ENCODE data around the gene ABCB8. TPM values are rescaled to one million over a fixed set of nuclear protein-coding genes. Genes with fewer than 3 reads are reported as not detected.
A peak's percentile ranks its signal among the peaks of the same experiment; 100 is the strongest.

The ABCB8 gene
- polyA plus RNA-seq, 1 donor: 22.2 TPM

- DNase-seq (ENCODE audit: low read depth): peak; percentile 98
Measured at GRCh38 chr7:151057989-151058780, 29.9 kb downstream of the ABCB8 start.

DNA sequence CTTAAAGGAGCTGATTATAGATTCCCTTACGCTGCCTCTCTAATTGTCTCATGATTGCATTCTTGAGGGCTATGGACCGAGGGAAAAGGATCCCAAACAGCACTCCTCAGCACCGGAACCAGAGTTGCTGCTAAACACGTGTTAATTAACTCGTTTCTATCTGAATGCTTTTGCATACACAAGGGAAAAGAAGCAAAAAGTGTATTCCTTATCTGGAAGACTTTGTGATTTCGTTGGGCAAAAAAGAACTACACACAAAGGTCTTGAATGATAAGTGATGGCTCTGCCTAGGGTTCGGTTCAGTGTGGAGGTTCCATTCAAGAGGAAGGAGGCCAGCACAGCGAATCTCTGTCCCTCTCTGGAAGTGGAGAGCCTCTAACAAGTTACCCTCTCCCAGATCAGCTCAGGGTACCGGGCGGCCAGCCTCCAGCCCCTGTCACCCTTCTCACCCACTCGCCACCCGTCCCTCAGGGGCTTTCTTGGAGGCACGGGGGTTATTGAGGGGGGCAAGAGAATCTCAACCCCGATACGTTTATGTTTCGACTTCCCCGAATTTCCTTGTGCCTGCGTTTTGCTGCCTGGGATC is 30.6 kb downstream of the ABCB8 start:
- DNase-seq (ENCODE audit: low read depth): no peak

GRCh38 chr7:151059367-151060112 is 31.3 kb downstream of the ABCB8 start, which contains the start of gene SLC4A2:
TSS of gene SLC4A2 (plus strand) at chr7:151059589. CDS start at chr7:151061988, 2,399 bp downstream.
- peak; percentile 52 for DNase-seq (ENCODE audit: low read depth)

GRCh38 chr7:151060113-151060415 is 31.8 kb downstream of the ABCB8 start:
- DNase-seq (ENCODE audit: low read depth): no peak

GRCh38 chr7:151060416-151061212 is 32.4 kb downstream of the ABCB8 start:
- DNase-seq (ENCODE audit: low read depth): no peak

DNA sequence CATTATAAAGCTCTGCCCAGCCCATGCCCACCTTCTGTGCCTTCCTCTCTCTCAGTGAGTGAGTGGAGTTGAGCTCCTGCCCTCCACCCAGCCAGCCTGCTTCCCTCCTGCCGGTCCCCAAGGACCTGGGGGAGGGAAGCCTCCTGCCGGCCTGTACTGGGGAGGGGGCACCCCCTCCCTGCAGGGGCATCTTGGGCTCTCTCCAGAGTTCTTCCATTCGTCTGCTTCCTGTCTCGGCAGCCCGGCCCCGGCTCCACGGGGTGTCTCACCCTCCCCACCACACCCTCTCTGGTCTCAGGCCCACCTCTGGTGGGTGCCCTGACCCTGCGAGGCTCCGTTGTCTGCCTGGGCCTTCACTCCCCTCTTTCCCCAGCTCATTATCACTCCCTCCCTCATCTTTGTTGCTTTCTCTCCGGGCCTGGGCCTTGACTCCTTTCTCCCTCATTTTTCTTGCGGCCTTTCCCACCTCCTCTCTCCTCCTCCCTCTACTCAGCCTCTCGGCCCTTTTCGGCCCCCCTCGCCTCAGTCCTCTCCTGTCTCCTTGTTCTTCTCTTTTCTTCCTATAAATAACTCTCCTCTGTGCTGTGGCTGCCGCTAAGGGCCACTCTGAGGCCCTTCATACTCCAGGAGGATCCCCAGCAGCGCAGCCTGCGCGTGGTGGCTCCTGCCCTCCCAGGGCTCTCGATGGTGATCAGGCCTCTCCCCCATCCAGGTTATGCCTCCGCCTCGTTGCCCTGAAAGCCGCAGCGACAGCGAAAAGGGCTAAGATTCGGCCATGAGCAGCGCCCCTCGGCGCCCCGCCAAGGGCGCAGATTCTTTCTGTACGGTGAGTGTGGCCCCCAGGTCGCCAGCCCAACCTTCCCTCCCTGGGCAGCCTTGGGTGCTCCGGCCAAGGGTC is 33.2 kb downstream of the ABCB8 start:
- no peak for DNase-seq (ENCODE audit: low read depth)

DNA sequence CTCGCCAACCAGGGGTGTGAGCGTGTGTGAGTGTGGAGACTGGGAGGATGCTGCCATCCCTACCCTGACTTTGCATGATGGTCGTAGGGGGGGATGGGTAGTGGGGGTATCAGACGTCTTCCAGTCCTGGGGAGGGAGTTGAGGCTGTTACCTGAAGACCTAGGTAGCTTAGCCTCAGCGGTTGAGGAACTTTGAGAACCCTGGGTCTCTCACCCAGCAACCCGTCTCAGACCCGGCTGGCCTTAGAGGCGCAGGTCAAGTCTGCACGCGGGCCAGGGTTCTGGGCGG is 33.8 kb downstream of the ABCB8 start:
- DNase-seq (ENCODE audit: low read depth): no peak

DNA sequence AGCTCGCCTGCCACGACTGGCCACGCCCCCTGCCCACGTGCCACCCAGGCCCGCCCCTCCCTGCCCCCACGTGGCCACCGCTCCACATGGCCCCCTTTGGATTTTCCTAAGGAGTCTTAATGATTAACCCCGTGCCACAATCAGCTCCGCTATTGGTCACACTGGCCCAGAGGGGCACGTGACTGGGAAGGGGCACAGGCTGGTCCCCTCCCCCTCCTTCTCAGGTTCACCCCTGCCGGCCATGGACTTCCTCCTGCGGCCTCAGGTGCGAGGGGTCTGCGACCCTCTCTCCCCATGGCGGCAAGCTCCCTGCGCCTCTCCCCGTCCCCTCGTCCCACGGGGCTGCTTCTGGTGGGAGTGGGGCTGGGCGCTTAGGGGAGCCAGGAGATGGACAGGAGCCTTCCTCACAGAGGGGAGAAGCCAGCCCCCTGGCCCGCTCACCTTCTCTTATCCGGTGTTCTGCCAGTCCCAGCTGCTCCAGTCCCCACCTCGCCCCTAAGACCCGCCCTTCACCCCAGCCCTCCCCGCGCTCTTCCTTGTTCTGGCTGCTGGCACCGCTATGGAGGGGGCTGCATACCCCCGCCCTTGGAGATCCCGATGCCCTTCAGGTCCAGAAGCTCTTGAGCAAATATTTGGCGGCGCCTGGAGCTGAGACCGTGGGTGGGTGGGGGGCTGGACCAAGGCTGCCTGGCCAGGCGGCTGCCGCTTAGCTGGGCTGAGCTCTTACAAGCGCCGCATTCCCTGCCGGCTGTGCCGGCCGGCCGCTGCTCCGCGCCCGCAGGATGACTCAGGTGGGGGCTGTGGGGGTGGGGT is 34.4 kb downstream of the ABCB8 start:
- no peak for DNase-seq (ENCODE audit: low read depth)

- no peak for DNase-seq (ENCODE audit: low read depth)
Measured at GRCh38 chr7:151063212-151063561, 34.9 kb downstream of the ABCB8 start.

GRCh38 chr7:151064454-151064853 is 36.2 kb downstream of the ABCB8 start:
- DNase-seq (ENCODE audit: low read depth): no peak

GRCh38 chr7:151064993-151065392 is 36.7 kb downstream of the ABCB8 start:
- DNase-seq (ENCODE audit: low read depth): no peak

- DNase-seq (ENCODE audit: low read depth): no peak
Measured at GRCh38 chr7:151065516-151065915, 37.3 kb downstream of the ABCB8 start.

DNA sequence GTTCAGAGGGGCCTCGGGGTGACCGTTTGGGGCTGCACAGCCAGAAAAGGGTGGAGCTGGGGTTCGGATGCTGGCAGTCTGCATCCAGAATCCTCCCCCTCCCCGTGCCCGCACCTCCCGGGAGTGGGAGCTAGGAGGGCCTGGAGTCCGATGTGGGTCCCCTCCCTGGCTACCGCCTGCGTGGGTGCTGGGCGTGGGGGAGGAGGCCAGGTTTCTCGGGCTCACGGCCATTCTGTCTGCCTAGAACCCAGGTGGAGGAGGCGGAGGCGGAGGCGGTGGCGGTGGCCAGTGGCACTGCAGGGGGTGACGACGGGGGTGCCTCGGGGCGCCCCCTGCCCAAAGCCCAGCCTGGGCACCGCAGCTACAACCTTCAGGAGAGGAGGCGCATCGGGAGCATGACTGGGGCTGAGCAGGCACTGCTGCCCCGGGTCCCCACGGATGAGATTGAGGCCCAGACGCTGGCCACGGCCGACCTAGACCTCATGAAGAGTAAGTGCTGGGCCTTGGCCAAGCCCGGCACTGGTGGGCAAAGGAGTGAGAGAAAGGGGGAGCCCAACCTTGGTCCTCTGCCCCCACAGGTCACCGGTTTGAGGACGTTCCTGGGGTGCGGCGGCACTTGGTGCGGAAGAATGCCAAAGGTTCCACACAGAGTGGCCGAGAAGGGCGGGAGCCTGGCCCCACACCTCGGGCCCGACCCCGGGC is 38.2 kb downstream of the ABCB8 start:
- DNase-seq (ENCODE audit: low read depth): no peak

DNA sequence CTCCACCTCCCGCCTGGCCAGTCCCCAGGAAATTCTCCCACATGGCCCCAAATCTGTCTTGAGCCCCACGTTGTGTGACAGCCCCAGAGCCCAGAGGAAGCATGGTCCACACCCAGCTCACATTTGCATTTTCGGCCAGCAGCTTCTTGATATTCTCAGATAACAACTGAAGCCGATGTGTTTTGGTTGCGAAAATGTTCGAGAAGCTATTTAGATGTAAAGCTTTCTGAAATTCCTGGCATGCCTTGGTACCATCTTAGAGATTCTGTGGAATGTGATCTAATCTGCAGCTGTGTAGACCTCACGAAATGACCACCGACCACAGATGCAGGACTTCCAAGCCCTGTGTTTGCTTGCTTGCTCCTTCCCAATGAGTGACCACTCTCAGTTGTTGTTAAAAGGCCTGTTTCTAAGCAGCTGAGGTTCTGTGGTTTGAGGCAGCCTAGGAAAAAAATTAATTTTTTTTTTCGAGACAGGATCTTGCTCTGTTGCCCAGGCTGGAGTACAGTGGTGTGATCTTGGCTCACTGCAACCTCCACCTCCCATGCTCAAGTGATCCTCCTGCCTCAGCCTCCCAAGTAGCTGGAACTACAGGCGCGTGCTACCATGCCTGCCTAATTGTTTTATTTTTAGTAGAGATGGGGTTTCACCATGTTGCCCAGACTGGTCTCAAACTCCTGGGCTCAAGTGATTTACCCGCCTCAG is 40.0 kb downstream of the ABCB8 start:
- DNase-seq (ENCODE audit: low read depth): no peak

DNA sequence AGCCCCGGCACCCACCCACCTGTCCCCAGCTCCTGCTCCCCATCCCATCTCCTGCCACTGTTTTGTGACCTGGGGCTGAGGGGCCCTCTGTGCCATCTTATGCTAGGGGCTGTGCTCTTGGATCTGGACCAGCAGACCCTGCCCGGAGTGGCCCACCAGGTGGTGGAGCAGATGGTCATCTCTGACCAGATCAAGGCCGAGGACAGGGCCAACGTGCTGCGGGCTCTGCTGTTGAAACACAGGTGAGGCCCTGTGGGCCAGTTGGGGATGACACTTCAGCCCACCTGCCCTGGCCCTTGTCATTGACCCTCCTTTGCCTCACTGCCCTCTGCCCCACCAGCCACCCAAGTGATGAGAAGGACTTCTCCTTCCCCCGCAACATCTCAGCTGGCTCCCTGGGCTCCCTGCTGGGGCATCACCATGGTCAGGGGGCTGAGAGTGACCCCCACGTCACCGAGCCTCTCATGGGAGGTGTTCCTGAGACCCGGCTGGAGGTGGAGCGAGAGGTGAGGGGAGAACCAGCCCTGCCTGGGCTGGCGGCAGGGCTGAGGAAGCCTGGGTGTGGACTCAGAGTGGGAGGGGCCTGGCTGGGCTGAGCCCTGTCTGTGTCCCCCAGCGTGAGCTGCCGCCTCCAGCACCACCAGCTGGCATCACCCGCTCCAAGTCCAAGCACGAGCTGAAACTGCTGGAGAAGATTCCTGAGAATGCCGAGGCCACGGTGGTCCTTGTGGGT is 41.8 kb downstream of the ABCB8 start:
- DNase-seq (ENCODE audit: low read depth): no peak

DNA sequence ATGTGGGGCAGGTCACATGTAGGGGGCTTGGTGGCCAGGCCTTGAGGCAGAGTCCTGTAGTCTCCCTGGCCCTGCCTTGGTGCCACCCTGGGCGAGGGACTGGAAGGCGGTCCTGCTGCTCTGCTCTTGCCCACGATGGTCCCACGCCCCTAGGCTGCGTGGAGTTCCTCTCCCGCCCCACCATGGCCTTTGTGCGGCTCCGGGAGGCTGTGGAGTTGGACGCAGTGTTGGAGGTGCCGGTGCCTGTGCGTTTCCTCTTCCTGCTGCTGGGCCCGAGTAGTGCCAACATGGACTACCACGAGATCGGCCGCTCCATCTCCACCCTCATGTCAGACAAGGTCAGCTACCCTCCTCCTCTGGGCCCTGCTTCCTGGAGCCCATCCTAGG is 42.3 kb downstream of the ABCB8 start:
- no peak for DNase-seq (ENCODE audit: low read depth)

DNA sequence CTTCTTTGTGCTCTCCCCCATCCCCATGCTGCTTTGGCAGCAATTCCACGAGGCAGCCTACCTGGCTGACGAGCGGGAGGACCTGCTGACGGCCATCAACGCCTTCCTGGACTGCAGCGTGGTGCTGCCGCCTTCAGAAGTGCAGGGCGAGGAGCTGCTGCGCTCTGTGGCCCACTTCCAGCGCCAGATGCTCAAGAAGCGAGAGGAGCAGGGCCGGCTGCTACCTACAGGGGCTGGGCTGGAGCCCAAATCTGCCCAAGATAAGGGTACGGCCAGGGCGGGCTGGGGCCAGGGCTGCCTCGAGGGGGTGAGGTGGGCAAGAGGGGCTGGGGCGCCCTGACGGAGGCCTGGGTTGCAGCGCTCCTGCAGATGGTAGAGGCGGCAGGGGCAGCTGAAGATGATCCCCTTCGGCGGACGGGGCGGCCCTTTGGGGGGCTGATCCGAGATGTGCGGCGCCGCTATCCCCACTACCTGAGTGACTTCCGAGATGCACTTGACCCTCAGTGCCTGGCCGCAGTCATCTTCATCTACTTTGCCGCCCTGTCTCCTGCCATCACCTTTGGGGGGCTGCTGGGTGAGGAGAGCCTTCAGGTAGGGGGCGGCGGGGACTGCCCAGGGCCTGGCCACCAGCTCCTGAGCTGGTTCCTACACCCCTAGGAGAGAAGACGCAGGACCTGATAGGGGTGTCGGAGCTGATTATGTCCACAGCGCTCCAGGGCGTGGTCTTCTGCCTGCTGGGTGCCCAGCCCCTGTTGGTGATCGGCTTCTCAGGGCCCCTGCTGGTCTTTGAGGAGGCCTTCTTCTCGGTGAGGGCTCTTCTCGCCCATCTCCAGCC is 43.0 kb downstream of the ABCB8 start:
- no peak for DNase-seq (ENCODE audit: low read depth)

DNA sequence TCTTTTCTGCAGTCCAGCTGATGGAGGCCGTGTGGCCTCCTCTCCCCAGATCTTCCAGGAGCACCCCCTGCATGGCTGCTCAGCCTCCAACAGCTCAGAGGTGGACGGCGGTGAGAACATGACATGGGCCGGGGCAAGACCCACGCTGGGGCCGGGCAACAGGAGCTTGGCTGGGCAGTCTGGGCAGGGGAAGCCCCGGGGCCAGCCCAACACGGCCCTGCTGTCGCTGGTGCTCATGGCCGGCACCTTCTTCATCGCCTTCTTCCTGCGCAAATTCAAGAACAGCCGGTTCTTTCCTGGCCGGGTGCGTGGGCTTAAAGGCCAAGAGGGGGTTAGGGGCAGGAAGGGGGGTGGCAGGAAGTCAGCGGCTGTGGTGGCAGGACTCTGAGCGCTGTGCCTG is 45.7 kb downstream of the ABCB8 start:
- no peak for DNase-seq (ENCODE audit: low read depth)
